NCI-H82 (cell line): Measurements from ENCODE around the gene STX12.
"Not testable (repeated sequence)": the region's sequence is repeated elsewhere in the genome, so short reads cannot be mapped to it uniquely, and the experiment has no call there.

ENCODE experiments used
- DNase-seq: peaks from one replicate; lab custom pipeline; 2025; lab: John Stamatoyannopoulos, UW

STX12 gene

DNA sequence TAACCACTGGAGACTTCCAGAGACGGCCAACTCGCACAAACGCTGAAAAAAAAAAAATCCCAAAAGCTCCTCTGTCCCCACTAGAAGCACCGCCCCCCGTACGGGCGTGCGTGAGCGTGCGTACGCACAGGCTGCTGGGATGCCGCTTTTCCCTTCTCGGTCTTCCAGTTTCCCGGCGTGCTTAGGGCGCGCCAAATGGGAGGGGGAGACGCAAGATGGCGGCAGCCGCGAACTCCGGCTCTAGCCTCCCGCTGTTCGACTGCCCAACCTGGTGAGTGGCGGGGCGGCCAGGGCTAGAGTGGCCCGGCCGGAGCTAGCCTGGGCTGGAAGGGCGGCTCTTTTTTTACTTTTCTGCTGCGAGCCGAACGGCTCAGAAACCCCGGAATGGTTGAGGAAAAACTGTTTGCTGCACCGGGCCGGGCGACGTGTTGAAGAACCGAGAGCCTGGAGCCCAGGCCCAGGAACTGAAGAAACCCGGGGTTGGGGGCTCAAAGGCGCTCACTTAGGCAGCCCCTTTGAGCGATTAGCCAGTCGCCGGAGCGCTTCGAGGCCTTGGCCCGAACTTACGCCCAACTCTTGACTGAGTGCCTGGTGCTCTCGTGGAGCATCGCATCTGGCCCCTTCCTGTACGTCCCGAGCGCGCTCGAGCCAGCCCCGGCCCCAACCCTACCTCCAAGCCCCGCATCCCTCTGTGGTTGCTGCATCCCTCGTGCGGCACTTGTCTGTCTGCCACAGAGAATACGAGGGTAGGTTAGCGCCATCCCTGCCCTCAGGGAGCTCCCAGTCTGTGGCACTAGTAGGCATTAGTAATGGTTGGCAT, 57.8 kb downstream of the STX12 start, which contains the start of gene PPP1R8:
TSS of gene PPP1R8 (plus strand) at position 162 of the 820 bp plus-strand sequence. CDS start at position 216, 54 bp downstream.
- DNase-seq: peak; percentile 99

DNA sequence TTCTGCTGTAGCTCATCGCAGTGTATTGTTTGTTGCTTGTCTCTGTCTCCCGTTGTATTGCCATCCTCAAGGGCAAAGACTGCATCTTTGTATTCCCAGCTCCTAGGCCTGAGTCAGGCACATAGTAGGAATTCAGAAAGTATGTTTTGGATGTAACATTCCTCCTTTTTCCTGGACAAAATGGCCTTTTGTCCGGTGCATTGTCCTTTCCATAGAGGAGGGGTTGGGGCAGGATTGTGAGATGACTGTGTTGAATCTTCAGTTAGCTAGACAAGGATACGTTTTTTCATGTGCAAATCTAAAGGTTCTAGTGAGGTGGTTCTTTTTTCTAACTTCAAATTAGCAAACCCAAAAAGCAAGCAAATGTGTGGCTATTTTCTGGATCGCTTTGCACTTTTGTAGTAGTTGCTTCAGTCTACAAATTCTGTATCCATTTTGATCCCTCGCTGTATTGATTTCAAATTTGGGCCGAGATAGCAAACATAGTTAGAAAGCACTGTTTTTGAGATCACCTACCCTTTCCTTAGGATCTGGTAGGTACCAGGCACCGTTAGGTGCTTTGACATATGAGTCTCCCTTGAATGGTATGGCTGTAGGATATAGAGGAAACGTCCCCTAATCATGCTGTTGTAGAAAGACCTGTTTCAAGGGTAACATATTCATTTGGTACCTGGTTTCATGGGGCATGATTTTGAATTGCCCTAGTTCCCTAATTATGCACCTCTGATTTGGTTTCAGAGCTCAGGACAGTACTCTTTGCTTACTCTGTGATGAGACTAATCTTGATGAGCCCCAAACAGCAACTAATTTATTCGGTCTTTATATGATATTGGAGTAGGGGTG, 58.8 kb downstream of the STX12 start:
- no peak for DNase-seq

DNA sequence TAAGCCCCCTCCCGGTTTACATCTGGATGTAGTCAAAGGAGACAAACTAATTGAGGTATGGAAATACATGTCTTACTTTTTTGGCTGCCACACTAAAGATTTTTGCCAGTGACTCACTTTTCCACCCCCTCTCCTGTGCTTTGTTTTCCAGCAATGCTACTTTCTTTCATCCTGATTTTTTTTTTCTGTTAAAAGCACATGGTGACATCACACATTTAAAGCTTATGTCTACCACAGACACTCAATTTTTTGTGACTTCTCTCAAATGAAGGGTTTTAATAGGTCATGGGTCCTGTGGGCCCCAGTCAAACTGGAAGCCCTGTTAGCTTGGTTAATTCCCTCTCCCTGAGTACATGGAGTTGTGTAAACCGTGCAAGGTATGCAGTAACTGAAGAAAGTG, 59.7 kb downstream of the STX12 start:
- DNase-seq: no peak

DNA sequence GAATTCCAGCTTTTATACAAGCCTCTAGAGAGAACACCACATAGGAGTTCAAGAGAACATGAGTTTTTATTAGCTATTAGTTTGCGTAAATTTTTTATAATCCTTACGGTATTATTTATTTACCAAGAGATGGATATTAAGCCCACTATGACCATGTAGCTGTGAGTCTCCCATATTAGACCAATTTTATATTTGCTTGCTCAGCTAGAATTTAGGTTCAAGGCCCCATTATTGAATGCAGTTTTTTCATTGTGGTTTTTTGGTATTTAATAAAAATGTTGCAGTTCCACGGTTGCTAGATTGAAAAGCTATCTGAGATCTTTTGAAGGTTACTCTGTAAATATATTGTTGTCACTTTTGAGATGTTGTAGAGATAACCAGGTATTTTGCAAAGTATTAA, 60.5 kb downstream of the STX12 start:
- DNase-seq: no peak

DNA sequence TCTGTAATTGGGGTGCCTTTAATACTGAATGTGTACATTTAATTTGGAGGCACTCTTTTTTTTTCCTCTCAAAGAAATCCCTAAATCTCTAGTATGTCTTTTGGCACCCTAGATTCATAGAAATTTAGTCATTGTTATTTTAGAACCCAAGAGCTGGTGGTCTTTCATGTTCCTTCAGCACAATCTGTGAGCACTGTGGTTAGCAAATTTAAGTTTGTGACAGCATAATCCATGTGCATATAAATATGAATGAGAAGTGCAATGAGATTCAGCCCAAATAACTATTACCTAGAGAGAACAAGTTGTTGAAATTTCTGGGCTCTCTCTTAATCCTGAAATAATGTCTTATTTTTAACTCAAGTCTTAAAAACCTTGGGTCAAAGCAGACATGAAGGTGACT, 62.0 kb downstream of the STX12 start:
- no peak for DNase-seq

DNA sequence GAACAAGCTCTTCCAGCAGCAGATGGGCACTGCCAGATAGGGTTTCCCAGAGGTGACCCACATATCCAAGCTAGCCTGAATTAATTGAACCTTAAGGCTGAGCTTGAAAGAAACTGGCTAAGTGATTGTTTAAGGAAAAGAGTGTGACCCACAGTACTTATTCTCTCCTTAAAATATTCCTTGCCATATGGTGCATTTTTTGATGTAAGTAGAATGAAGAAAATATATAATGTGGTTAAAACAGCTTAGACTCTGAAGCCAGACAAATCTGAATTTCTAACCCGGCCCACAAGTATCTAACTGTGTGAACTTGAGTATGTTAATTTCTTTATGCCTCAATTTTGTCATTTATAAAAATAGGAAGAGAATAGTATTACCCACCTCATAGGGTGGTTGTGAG, 62.5 kb downstream of the STX12 start:
- no peak for DNase-seq

DNA sequence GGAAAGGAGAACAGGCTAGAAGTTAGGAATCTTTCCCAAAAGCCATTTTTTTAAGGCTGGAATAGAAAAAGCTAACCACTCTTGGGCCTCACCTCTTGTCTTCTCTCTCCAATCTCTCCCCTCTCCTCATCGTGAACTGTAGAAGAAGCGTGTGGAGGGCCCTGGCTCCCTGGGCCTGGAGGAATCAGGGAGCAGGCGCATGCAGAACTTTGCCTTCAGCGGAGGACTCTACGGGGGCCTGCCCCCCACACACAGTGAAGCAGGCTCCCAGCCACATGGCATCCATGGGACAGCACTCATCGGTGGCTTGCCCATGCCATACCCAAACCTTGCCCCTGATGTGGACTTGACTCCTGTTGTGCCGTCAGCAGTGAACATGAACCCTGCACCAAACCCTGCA, 76.9 kb downstream of the STX12 start:
- DNase-seq: no peak

DNA sequence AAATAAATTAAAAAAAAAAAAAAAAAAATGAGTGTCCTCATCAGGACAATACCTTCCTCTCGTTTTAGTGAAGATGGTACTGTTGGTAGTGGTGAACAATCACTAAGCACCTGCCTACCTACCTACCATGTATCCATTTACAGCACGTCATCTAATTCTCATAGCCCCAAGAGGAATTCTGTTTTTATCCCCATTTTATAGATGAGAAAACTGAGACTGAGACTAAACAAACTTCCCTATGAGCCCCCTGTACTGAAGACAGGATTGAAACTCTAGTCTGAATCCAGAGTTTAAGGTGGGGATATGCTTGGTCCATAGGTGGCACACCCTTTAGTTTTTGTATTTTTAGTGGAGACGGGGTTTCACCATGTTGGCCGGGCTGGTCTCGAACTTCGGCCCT, 82.1 kb downstream of the STX12 start:
- no peak for DNase-seq

DNA sequence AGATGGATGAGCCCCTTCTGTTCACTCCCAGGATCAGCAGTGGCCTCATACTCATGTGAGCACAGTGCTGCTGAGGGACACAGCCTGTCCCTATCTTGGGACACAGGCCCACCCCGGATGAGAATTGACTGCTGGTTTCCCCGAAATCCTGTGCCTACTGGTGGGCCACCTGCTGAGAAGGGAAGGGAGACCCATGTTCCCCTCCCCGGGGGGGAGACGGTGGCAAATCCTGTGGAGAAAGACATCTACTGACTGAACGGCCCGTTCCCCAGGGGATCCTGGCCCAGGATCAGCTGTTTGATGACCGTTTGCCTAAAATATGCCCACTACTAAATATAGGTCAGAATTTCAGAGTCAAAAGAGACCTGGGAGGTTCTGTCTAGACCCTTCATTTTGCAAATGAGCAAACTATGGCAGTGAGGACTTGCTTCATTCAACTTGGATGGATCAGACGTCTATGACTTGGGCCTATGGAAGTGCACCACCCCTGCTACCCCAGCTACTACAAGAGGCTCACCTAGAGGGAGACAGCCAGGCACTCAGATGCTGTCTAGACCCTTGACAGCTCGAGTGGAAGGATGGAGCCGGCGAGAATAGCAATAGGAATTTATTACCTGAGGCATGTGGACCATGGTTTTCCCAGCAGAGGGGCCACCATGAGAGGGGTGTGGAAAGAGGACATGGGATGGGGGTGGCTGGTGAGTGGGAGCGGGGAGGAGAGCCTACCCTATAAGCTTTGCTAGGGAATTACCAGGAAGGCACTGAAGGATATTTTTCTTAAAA, 83.7 kb downstream of the STX12 start:
- no peak for DNase-seq

DNA sequence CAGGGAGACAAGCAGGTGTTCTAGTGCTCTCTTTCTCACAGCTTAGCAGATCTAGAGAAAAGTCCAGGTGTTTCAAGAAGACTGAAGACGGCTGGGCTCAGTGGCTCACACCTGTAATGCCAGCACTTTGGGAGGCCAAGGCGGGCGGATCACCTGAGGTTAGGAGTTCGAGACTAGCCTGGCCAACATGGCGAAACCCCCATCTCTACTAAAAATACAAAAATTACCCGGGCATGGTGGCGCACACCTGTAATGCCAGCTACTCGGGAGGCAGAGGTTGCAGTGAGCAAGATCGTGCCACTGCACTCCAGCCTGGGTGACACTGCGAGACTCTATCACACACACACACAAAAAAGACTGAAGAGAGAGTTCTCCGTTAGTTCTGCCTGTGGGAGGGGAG, 84.5 kb downstream of the STX12 start:
- not testable (repeated sequence) for DNase-seq

DNA sequence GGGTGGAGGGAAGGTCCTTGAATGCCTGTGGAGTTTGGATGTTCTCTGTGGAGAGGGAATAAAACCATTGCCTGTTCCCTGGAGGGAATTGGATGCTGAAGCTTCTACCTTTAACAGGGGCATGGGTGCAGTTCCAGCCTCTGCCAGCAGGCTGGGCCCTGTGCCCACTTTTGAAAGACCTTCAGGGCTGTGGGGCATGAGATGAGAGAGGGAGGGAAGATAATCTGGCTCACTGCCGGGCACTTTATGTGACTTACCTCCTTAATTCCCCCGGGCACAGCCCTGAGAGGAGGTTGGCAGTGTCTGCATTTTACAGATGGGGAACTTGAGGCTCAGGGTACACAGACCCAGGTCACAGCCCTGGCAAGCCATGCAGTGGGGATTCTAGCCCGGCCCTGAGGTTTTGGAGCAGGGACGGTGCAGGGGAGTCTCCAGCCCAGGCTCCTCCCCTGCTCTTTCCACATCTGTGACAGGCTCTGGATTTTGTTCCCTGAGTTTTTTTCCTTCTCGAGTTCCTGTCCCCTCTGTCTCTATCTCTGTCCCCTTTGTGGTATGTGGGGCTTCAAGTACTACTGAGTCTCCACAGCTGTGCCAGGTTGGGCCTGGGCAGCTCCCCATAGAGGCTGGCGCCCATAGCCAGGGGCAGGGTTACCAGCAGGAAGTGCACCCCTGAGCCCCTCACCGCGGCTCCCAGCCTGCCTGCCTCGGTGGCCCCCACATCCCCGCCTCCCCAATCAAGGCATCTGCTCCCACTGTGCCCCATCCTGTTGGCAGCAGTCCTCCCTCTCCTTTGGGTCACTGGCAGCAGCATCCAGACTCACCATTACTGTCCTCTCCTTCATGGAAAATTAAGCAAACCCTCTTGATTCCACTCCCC, 85.3 kb downstream of the STX12 start:
- peak; percentile 95 for DNase-seq

DNA sequence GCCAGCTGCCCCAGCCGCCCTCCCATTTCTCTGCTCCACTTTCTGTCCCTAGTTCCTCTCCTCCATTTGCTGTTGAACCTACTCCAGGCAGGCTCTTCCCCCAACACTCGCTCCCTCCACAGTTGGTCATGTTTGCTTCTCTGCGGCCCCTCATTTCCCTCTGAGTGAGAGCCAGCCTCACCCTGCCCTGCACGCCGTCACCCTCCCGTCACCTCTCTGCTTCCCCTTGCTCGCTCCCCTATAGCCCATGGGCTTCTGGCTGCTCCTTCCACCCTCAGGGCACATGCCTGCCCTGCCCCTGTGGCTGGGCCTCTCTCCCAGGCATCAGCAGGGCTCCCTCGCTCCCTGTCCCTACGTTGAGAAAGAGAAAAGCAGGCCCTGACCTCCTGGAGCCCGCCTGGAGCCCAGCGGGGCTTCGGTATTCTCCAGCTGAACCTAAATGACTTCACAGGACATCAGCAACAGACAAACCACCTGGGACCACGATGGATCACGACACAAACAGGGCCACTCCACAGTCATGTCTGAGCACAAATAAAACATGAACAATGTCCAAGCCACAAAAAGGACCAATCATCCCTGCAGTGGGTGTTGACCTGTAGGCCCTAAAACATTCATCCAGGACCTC, 86.0 kb downstream of the STX12 start:
- no peak for DNase-seq

DNA sequence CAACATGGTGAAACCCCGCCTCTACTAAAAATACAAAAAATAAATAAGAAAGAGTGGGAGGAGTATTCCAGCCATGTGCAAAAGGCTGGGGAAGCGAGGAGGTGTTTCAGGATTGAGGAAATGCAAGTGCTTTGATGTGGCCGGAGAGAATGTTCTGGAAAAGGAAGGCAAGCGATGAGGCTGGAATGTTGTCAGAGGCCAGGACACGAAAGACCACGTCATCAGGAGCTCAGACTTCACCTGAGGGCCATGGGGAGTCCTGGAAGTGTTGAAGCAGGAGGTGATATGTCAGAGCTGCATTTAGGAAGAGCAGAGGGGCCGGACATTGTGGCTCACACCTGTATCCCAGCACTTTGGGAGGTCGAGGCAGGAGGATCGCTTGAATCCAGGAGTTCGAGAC, 88.4 kb downstream of the STX12 start:
- no peak for DNase-seq

DNA sequence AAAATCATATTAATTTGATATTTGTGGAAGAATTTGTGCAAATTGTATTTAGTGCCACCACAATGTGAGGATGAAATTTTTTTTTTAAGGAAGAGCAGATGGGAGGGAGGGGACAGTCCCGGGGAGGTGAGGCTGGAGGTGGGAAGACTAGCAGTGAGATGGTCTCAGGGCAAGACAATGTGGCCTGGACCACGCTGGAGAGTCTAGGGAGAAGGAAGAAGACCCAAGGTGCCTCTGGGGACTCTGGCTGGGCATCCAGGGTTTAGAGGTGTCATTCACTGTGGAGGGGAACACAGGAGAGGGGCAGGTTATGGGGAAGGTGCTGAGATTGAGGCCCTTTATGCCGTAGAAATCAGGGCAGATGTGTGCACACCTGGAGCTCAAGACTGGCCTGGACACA, 89.0 kb downstream of the STX12 start:
- DNase-seq: no peak

DNA sequence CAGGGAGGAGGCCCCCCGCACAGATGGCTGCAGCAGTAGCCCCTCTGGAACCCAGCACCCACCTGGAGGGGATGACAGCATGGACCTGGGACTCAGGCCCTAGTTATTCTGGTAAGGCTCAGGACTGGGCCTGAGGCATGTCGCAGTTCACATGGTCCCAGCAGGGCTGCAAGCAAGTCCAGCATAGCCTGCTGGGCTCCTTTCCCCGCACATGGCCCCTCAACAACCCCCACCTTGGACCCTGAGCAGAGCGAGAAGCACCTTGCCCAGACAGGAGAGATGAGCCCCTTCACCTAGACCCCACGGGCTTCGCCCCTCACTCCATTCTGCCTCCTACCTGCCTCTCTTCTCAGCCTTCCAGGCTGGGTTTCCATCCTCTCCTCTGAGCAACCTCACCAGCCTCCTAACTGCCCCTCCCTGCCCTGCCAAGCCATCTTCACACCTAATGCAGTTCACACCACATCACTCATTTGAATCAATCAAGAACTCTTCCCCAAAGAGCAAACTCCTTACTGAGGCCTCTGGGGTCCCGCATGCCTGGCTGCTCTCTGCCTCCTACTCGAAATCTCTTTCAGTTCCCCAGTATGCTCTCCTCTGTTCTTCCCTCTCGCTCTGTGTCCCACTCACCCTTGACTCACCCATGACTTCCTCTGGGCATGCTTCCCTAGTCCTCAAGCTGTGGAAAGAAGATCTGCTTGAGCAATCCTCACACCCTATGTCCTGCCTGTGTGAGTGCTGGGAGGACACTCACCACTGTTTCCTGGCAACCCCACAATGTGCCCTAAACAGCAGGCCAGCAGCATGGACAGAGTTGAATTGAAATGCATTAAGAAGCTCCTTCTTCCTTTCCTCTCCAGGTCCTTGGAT, 89.9 kb downstream of the STX12 start:
- no peak for DNase-seq

DNA sequence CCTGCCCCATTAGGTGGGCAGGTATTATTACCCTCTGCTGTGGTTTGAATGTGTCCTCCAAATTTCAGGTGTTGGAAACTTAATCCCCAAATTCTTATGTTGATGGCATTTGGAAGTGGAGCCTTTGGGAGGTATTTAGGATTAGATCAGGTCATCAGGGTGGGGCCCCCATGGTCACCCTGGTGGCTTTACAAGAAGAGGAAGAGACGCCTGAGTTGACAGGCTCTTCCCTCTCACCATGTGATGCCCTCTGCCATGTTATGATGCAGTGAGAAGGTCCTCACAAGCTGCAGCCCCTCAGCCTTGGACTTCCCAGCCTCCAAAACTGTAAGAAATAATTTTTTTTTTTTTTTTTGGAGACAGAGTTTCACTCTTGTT, 90.5 kb downstream of the STX12 start:
- DNase-seq: no peak

DNA sequence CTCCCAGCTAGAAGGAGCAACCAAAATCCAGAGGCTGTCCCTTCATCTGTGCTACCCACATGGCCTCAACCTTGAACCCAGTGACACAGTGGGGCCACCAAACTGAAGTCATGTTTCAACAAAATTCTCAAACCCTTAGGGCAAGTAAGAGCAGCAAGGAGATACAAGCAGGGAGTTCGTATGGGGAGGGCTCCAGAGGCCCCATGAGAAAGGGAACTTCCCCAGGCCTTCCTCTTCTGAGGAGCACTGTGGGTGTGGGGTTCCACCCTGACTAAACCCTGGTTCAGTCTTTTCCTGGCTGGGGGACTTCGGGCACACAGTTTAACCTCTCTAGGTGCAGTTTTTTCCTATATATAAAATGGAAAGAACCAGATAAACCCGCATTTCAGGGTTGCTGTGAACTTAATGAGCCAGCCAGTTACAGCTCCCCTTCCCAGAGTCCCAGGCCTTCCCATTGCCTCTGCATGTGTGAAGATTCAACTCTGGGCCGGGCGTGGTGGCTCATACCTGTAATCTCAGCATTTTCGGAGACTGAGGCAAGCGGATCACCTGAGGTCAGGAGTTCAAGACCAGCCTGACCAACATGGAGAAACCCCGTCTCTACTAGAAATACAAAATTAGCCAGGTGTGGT, 91.4 kb downstream of the STX12 start:
- no peak for DNase-seq

DNA sequence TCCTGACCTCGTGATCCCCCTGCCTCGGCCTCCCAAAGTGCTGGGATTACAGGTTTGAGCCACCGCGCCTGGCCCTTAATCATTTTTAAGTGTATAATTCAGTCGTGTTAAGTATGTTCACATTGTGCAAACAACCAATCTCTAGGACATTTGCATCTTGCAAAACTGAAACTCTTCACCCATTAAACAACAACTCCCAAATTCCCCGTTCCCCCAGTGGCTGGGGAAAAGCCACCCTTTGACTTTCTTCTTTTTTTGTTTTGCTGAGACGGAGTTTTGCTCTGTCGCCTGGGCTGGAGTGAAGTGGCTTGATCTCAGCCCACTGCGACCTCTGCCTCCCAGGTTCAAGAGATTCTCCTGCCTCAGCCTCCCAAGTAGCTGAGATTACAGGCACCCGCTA, 92.8 kb downstream of the STX12 start:
- DNase-seq: no peak

DNA sequence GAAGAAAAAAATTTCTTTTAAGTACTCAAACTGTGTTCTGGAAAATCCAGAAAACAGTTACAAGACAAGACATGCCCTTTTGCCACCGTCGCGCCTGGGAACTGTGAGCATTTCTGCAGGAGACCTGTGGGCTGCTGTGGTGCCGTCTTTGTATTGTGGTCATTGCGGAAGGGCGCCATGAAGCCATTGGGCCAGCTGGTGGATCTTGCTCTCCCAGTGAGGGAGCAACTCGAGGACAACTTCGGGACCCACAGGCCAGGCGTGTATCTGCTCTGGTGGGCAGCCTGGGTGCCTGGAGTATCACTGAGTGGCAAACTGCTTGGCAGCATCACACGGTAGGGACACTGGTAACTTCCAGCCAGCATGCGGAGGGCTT, 95.5 kb downstream of the STX12 start:
- DNase-seq: no peak
